KBM-7 (cell line): ENCODE results near the gene MGMT.

Experiments
- DNase-seq: peaks from one replicate; pipeline ENCODE4 v3.0.0-alpha.2; 2015
- in situ Hi-C: fragments of 300-500 bp; cut with MboI; formaldehyde crosslinking; loops from 2 replicates; pipeline ENCODE4 v1.14.3; 2020; ENCODE audit warnings: low sequenced_read_pairs, low pct_unique_long_range_greater_than_20kb, mixed read lengths

Gene MGMT

DNA sequence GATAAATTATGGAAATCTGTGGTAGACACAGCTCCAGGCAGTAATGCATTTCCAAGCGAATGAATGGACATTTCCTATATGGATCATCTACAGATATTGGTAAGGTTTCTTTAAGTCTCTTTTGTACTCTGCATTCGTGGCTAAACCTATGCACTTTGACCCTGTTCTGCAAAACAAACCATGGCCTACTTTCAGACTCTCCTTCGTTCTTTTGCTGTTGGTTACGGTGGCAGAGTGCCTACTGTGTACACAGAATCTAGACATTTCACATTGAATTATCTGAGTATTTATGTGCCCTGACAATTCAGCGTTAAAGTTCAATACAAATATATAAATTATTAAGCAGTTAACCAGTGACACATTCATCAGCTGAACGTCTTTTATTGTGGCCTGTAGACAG is 93.3 kb downstream of the MGMT start:
- DNase-seq = no peak
- in situ Hi-C loops = no loop called here

DNA sequence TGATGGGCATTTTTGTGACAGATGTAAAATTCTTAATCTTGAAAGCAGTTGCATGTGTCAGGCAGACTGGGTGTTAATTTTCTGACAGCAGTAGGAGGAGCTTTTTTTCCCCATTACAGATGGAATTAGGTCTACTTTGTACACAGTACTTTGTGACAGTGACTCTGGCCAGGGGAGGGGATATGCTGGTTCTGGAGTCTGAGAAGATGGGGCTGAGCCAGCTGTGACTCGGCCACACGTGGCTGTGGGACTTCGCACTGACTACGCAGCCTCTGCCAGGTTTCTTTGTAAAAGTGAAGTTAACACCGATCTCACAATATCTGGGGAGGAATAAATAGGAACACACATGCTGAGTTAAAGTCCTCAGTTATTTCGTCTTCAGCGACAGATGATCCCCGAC is 95.4 kb downstream of the MGMT start:
- in situ Hi-C loops = no loop called here
- DNase-seq = no peak

DNA sequence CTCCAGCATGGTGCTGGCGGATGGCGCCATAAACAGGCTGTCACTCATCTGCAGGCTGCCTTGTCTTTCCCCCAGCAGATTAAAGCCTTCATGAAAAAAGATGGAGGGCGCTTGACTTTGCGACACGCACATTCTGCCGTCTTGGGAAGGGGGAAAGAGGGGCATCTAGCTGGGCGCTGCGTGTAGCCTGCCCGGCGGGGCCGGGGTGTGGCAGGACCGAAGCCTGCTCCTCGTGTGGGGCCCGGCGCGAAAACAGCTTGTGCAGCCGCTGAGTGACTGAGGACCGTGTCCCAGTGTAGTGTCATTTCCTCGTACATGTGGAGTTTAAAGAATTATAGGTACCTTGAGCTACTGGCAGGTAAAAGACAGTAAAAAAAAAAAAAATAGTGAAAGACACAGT is 97.9 kb downstream of the MGMT start:
- no peak for DNase-seq
- in situ Hi-C loops = no loop called here

DNA sequence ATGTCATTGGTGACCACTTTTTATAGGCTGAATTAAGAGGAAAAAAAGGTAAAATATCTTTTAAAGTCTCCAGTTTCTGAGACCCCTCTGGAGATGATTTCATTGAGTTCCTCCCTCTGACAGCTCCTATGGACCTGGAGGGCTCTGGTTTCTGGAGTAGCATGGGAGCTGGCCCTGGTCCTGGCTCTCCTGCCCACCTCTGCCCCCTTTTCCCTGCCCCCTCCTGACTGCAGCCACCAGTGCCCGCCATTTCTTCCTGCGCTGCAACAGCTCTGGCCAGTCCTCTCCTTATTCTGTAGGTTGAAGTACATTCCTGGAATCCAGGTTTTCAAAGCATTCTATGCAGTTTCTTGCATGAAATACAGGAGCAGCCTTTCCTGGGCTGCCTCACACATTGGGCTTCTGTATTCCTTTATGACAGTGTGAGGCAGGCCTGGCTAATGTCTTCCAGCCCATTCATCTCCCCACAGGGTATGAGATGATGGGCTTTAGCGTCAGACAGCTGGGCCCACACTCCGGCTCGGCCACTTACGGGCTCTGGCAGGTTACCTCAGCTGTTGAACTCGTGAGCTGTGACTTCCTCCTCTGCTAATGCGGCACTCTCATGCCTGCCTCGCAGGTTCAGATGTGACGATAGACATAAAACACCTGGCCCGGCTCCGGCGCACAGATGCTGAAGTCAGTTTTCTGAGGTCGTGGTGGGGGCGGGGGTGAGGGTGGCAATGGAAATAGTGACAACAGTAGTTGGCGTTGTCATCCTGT is 101.7 kb downstream of the MGMT start:
- in situ Hi-C loops = no loop called here
- no peak for DNase-seq

DNA sequence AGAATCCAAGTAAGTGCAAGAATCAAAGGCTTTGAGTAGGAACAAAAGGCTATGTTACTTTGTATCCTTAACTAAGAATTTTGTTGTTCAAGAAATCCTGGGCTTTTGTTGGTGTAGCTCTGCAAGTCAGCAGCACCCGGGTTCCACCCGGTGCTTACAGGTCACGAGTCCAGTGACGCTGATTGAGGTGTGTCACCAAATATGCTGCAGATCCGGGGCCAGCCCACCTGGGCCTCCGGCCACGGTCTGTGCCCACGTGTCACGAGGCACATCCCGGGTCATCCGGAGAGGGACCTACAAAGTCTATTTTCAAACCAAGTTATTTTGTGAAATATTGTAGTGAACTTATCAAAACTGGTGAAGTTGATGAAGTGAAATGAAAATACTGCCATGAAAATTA is 103.1 kb downstream of the MGMT start:
- no peak for DNase-seq
- in situ Hi-C loops = no loop called here

DNA sequence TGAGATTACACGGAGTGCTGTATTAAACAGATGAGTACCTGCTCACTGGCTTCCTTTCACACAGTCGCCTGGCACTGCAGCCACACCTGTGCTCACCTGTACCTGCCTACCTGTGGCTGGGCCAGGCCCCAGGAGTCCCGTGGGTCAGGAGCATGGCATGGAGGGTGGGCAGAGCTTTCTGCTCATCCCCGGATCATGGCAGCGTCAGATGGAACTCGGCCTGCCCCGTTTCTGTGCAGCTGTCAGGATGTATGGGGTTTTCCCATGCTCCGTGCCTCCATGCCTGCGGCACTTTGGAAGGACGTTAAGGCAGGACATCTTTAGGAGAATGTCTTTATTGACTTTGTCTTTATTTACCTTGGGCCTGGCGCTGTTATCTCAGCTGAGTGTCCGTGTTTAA is 112.2 kb downstream of the MGMT start:
- DNase-seq = no peak
- in situ Hi-C loops = no loop called here

DNA sequence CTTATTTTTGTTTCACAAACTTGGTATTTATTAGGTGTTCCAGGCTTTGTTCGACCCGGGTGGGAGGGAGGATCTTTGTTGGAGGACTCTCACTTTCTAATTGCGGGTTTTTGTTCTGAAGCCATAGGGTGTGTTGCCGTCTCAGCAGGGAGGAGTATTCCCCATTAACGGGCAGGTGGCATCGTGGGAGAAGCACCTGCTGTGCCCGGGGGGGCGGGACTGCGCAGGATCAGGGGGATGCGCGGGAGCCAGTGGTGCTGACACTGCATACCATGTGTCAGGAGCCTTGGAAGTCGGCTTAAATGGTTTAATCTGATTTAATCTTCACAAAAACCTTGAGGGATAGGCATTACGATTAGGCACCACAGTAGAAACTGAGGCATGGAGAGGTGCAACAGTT is 113.0 kb downstream of the MGMT start:
- no peak for DNase-seq

DNA sequence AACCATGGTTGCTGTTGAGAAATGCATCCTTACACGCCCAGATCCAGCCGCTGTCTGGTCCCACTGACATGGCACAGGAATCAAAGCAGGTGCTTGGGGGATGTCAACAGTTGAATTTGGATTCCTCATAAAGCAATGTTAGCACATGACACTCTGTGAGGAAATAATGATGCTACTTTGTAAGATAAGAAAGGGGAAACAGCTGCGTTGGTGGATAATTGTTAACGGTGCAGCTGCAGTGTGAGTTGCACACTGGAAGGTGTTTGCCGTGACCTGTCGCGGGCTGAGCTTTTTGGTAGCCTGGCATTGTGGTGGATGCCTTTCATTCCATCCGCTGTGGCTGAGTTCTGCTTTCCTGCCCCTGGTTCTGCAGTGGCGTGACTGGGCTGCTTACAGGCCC is 113.9 kb downstream of the MGMT start:
- in situ Hi-C loops = no loop called here
- no peak for DNase-seq

More for the DNA sequence above, 113.0 kb downstream of the MGMT start:
- in situ Hi-C loops = no loop called here

DNA sequence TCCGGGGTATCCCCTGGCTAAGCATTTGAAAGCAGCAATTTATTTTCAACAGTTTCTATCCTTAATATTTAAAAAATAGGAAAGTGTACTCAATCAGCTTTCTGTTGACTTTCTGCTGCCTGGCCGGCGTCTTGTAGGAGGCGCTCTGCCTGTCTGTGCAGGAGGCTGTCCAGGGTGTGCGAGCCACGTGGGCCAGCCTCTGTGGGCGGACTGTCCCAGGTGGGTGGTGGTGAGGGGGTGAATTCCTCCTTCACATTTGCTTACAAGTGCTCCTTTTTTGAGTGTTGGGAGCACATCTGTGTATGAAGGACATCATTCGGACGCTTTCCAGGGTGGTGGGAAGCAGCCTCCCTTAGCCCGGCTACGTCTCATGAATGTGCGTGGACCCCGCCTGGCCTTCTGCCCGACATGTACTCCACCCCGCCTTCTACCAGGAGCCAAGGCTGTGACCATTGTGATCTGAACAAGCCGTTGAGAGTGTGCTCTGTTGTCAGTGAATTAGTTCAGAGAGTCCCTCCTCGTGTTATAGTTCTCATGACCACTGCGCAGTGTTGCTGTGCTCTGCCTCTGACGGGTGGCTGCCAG is 114.9 kb downstream of the MGMT start:
- in situ Hi-C loops = no loop called here
- DNase-seq = no peak

DNA sequence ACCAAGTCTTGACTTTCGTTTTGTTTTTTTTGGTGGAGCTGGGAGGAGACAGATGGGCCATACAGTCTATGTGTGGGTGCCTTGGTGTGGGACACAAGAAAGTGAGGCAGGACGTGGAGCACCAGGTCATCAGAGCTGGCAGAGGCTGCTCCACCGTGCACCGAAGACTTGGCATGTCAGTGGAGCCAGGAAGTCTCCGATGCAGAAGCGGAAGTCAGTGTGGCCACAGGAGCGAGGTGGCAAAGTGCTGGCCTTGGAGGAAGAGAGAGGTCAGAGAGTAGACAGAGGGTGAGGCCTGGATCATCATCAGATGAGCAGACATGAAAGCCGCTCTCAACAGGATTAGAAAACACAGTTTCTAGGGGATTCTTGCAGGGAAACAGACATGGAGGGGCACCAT is 116.8 kb downstream of the MGMT start:
- no peak for DNase-seq
- in situ Hi-C loops = no loop called here

DNA sequence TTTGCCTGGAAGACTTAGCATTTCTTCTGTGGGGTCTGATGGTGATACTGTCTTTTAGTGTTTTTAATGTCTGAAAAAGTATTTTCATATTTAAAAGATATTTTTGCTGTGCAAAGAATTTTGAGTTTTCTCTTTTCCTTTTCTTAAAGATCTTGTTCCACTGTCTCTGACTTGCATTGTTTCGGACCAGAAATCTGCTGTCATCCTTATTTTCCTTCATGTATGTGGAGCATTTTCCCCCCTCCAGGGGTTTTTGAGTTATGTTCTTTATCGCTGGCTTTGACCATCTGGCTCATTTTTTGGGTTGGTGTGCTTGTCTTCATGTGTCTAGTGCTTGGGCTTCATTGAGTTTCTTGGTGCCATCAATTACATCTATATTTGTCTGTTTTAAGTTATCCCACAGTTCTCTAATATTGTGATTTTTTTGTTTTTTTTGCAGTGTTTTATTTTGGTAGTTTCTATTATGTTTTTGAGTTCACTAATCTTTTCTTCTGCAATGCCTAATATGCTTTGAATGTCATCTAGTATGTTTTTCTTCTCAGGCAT is 119.9 kb downstream of the MGMT start:
- DNase-seq = peak; percentile 1
- in situ Hi-C loops = no loop called here

DNA sequence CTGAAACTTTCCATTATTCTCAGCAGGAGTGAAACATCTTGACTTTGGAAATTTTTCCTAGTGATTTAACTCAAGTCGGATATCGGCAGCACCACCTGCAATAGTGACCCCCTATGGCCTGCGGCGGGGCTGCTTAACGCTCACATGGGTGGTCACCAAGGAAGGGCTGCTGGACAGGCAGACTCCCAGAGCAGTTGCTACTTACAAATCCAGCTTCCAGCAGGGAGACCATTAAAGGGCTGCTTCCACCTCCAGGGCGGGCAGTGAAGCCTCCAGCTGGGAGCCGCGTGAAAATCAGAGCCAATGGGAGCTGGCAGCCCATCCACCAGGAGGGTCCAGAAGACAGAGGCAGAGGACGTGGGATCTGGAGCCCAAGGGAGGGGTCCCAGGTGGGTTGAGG is 122.5 kb downstream of the MGMT start:
- in situ Hi-C loops = no loop called here
- DNase-seq = no peak

DNA sequence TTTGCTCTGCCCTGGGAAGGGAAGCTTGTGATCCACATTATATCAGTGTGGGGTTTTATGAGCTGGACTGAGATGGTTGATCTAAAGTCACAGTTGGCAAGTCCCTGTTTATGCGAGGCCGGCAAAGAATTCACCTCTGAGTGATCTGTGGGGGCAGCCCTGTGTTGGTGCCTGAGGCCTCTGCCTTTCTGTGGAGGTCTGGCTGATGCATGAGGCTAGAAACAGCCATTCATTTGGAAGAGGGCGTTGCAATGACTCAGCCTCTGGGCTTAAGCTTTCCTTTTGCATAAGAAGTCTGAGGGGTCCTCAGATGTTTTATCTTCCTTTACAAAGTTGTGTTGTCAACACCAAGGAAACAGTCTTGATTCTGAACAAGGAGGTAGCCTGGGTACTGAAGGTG is 126.9 kb downstream of the MGMT start:
- in situ Hi-C loops = no loop called here
- no peak for DNase-seq

DNA sequence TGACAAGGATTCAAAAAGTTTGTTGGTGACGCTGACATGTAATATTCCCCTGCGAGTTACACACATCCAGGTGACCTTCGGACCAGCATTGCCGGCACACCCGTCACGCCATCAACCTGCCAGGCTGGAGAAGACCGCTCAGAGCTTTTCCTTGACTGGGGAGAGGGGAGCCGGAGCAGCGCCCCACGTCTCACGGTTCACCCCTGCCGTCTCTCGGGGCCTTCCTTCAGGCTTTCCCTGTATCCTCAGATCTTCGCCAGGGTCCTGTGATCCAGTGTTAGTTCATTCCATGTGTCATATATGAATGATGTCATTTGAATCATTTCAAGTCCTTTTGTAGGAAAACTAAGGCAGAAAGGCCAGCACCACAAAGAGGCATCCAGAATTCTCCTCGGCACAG is 127.8 kb downstream of the MGMT start:
- in situ Hi-C loops = no loop called here
- DNase-seq = no peak

DNA sequence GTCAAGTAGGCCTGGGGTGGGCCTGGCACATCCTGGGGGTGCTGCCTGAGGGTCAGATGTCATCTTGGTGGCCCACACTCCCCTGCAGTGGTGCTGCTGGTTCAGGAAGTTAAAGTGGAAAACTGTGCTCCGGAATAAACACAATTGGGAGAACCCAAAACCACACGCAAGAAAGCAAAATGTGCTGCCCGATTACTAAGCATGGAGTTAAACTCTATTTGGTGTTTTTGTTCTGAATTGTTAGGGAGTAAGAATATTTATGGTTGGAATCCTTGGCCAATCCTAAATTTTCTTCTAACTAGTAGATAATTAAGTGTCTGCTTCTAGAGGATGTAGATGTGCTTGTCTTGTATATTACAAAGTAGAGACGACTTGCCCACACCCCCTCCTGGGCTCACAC is 131.4 kb downstream of the MGMT start:
- in situ Hi-C loops = no loop called here
- no peak for DNase-seq

DNA sequence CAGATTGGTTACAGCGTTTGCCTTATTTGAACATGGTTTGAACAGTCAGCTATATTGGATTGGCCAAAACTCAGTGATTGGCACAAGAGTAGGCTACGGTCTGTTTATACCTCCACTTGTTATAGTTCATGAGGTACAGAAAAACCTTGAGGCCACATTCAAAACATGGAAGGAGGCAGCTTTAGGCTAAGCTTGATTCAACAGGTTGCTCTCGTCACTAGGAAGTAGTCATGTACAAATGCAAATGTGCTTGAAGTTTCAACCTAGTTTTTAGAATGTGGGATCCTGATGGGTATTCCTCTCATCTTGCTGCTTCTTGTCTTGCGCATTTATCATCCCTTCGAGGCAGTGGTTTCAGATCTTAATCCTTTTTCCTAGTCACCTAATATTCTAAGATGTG is 132.1 kb downstream of the MGMT start:
- in situ Hi-C loops = no loop called here

DNA sequence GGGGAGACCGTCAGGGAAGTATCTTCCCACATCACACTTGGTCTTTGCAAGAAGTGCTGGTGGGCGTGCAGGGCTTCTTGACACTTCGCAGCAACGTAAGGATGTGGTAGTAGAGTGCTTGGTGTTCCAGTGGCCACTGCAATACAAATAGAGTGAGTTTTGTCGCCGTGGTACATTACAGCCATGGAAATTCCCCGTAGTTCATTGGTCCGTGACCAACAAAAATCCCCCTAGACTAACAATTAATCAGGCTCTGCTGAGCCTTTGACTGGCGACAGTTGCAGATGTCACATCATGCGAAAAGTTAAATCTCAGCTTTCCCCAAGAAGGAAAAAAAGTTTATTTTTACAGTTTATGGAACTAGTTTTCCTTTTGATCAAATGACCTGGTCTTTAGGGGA is 134.7 kb downstream of the MGMT start:
- DNase-seq = no peak
- in situ Hi-C loops = no loop called here

More for the DNA sequence above, 132.1 kb downstream of the MGMT start:
- no peak for DNase-seq

DNA sequence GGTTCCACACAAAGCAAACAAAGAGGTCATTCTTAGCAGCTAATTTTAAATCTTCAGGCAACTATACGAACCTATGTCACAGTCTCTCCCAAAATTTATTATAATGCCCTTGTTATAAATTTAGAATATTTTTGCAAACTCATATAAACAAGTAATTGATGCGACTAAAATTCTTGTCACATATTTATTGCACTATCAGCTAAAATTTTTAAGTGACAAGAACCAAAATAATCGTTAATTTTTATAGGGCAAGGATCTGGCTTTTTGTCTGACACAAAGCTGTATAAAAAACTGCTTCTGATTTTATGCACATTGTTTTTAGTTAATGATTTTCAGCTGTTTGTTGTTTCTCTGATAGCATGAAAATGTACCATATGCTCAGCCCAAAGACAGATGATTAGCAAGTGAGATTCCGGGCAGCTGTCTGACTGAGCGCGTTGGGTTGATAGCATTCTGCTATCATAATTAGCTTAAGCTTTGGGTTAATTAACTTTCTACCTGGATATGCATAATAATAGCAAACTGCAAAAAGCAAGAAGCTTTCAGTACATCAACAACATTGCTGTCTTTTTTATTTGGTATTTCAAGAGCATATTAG is 136.0 kb downstream of the MGMT start:
- DNase-seq = no peak
- in situ Hi-C loops = no loop called here

DNA sequence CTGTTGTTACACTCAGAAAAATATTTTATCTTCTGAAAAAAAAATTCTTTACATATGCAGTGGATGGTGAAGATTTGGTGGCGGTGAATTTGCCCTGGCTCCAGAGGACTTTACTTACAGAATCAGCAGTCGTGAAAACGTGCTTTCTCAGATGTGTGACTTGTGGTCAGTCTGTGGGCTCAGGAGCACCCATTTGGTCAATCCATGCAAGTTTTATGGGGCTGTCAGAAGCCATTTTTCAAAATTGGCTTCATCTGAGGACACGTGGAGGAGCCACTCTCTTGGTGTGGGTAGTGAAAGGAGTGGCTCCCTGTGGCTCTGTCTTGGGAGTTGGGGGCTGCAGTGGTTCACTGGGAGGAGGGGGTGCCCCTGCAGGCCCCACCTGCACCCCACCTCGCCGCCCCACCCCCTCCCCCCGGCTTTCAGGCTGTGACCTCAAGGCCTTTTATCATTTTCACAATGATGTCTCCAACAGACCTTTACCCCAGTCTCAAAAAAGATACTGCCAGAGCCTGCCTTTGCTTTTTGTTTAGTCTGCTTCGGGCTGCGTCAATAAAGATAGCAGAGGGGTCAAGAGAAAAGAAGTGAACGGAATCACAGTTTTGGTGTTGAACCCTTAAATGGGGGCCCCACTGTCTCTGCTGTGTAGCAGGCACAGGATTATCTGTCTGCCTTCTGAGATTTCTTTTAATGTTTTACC is 137.4 kb downstream of the MGMT start:
- in situ Hi-C loops = no loop called here
- DNase-seq = no peak
